Prostate gland (tissue), 2 donors: ENCODE results near the gene LUC7L3.

Experiments used
- CTCF ChIP-seq, 4 experiments: fragments of 200-600 bp in 2 of 4; fragments of 450-650 bp in 2 of 4; sonication (generic) in 2 of 4; IDR thresholded peaks; 1 replicate in 3 of 4; 2 replicates in 1 of 4; pipeline ENCODE4 v1.5.1; 2016 to 2019; ENCODE audit warnings: antibody characterized with exemption in 4 of 4, mild to moderate bottlenecking in 2 of 4, moderate library complexity in 2 of 4
- POLR2A ChIP-seq: fragments of 450-650 bp; IDR thresholded peaks from one replicate; pipeline ENCODE4 v1.6.1; 2016; ENCODE audit warnings: antibody characterized with exemption, mild to moderate bottlenecking

GRCh38 chr17:50758989-50759544 lies 39.7 kb downstream of the LUC7L3 start:
- TF ChIP-seq CTCF (IDR thresholded peaks at IDR 0.05) (no peak), POLR2A (no peak)
